Measurements from ENCODE around the gene DOCK2. TPM values are rescaled to one million over a fixed set of nuclear protein-coding genes. Genes with fewer than 3 reads are reported as not detected.
A peak's percentile ranks its signal among the peaks of the same experiment; 100 is the strongest.

The DOCK2 gene
- total RNA-seq, 1 experiment from 2014 or later = 2.2 TPM

GRCh38 chr5:169789417-169789940, 152.4 kb downstream of the DOCK2 start:
- Histone ChIP-seq H3K4me1 (ENCODE audit: insufficient read depth, low read length, poor library complexity, severe bottlenecking) (peaks cover 15% of the 10 kb centered on the region), H3K27ac (ENCODE audit: low read depth, low read length, poor library complexity, severe bottlenecking) (no peak overlapping the region), H3K36me3 (ENCODE audit: insufficient read depth, low read length, poor library complexity, severe bottlenecking) (no peaks in the 10 kb centered on the region), H3K27me3 (replicated peaks; ENCODE audit: insufficient read depth, low read depth, low read length, poor library complexity) (no peaks in the 10 kb centered on the region), H3K9me3 (ENCODE audit: low read depth, low read length, poor library complexity, severe bottlenecking) (no peaks in the 10 kb centered on the region), H3K4me3 (ENCODE audit: low read depth, low read length, poor library complexity, severe bottlenecking) (no peak overlapping the region)
- CTCF ChIA-PET = no interaction called here
- BruUV-seq (replicated peaks) = no TSS peak
- DNase-seq (ENCODE audit: low spot score) = no peak
- no peak for TF ChIP-seq EZH2 (IDR thresholded peaks at IDR 0.05; ENCODE audit: borderline replicate concordance, low read depth, low read length, poor library complexity, severe bottlenecking)
- no peak for TF ChIP-seq CTCF (conservative IDR thresholded peaks at IDR 0.05; ENCODE audit: low read depth, low read length)
- POLR2A ChIA-PET (ENCODE audit: low non-redundant PET) = no interaction called here
- intact Hi-C loops (cut with micrococcal nuclease; ENCODE audit: unreplicated experiment) = no loop called here

GRCh38 chr5:169791251-169791650, 154.2 kb downstream of the DOCK2 start:
- Histone ChIP-seq H3K27me3 (replicated peaks; ENCODE audit: insufficient read depth, low read depth, low read length, poor library complexity) (no peaks in the 10 kb centered on the region), H3K36me3 (ENCODE audit: insufficient read depth, low read length, poor library complexity, severe bottlenecking) (no peaks in the 10 kb centered on the region), H3K9me3 (ENCODE audit: low read depth, low read length, poor library complexity, severe bottlenecking) (no peaks in the 10 kb centered on the region), H3K4me1 (ENCODE audit: insufficient read depth, low read length, poor library complexity, severe bottlenecking) (peaks cover 3% of the 10 kb centered on the region), H3K4me3 (ENCODE audit: low read depth, low read length, poor library complexity, severe bottlenecking) (no peak overlapping the region), H3K27ac (ENCODE audit: low read depth, low read length, poor library complexity, severe bottlenecking) (no peak overlapping the region)
- BruUV-seq (replicated peaks) = no TSS peak
- DNase-seq (ENCODE audit: low spot score) = no peak
- intact Hi-C loops (cut with micrococcal nuclease; ENCODE audit: unreplicated experiment) = no loop called here
- ChIA-PET POLR2A (ENCODE audit: low non-redundant PET) (no interaction called here), CTCF (no interaction called here)
- TF ChIP-seq CTCF (conservative IDR thresholded peaks at IDR 0.05; ENCODE audit: low read depth, low read length) (no peak), EZH2 (IDR thresholded peaks at IDR 0.05; ENCODE audit: borderline replicate concordance, low read depth, low read length, poor library complexity, severe bottlenecking) (no peak)

GRCh38 chr5:169795338-169795737, 158.3 kb downstream of the DOCK2 start:
- DNase-seq (ENCODE audit: low spot score) = no peak
- BruUV-seq (replicated peaks) = no TSS peak
- H3K9me3 ChIP-seq (ENCODE audit: low read depth, low read length, poor library complexity, severe bottlenecking) = no peaks in the 10 kb centered on the region
- ChIA-PET CTCF (interaction anchor here (0.6 kb wide), 1 partner anchor 185 kb away, joined by 3 read pairs; the partner anchor contains the start of gene INSYN2B), POLR2A (ENCODE audit: low non-redundant PET) (no interaction called here)
- no peak for TF ChIP-seq EZH2 (IDR thresholded peaks at IDR 0.05; ENCODE audit: borderline replicate concordance, low read depth, low read length, poor library complexity, severe bottlenecking)
- 0 out of 2 replicates have a peak, but pooled peaks have one; percentile 15 for TF ChIP-seq CTCF (conservative IDR thresholded peaks at IDR 0.05; ENCODE audit: low read depth, low read length)
- intact Hi-C loops (cut with micrococcal nuclease; ENCODE audit: unreplicated experiment) = no loop called here
- no peaks in the 10 kb centered on the region for H3K27me3 ChIP-seq (replicated peaks; ENCODE audit: insufficient read depth, low read depth, low read length, poor library complexity)
- H3K27ac ChIP-seq (ENCODE audit: low read depth, low read length, poor library complexity, severe bottlenecking) = no peak overlapping the region
- H3K36me3 ChIP-seq (ENCODE audit: insufficient read depth, low read length, poor library complexity, severe bottlenecking) = no peaks in the 10 kb centered on the region
- H3K4me1 ChIP-seq (ENCODE audit: insufficient read depth, low read length, poor library complexity, severe bottlenecking) = no peaks in the 10 kb centered on the region
- no peak overlapping the region for H3K4me3 ChIP-seq (ENCODE audit: low read depth, low read length, poor library complexity, severe bottlenecking)

All from A673 (cell line).